IMR-90 (cell line): Measurements from ENCODE around the gene NOL12.
A peak's percentile ranks its signal among the peaks of the same experiment; 100 is the strongest.

Experiments
- CEBPB ChIP-seq: IDR thresholded peaks from 2 replicates; pipeline ENCODE4 v1.6.1; 2012; ENCODE audit warnings: low read depth, low read length, improper control_type of control experiment
- CHD1 ChIP-seq: IDR thresholded peaks from 2 replicates; pipeline ENCODE4 v1.6.1; 2012; ENCODE audit warnings: low read depth, low read length, improper control_type of control experiment
- CTCF ChIP-seq: conservative IDR thresholded peaks from 2 replicates; pipeline ENCODE4 v1.5.1; 2012; ENCODE audit warnings: mild to moderate bottlenecking, low read depth, low read length, improper control_type of control experiment
- FOS ChIP-seq: fragments of 150-350 bp; IDR thresholded peaks from 2 replicates; pipeline ENCODE4 v1.6.1; 2016; ENCODE audit warnings: low read depth, low read length
- MAFK ChIP-seq: IDR thresholded peaks from 2 replicates; pipeline ENCODE4 v1.6.1; 2012; ENCODE audit warnings: low read depth, low read length, improper control_type of control experiment
- MAZ ChIP-seq: IDR thresholded peaks from 2 replicates; pipeline ENCODE4 v1.6.1; 2012; ENCODE audit warnings: low read depth, mild to moderate bottlenecking, low read length, improper control_type of control experiment, moderate library complexity, borderline replicate concordance
- NFE2L2 ChIP-seq: fragments of 150-350 bp; IDR thresholded peaks from 2 replicates; pipeline ENCODE4 v1.6.1; 2016; ENCODE audit warnings: low read depth, mild to moderate bottlenecking, low read length
- POLR2A ChIP-seq: IDR thresholded peaks from 2 replicates; pipeline ENCODE4 v1.6.1; 2012; ENCODE audit warnings: mild to moderate bottlenecking, low read depth, low read length
- RAD21 ChIP-seq: IDR thresholded peaks from 2 replicates; pipeline ENCODE4 v1.6.1; 2012; ENCODE audit warnings: low read length, improper control_type of control experiment
- RCOR1 ChIP-seq: IDR thresholded peaks from 2 replicates; pipeline ENCODE4 v1.6.1; 2012; ENCODE audit warnings: mild to moderate bottlenecking, low read length, improper control_type of control experiment; ENCODE audit not compliant: insufficient replicate concordance
- RFX5 ChIP-seq: IDR thresholded peaks from 2 replicates; pipeline ENCODE4 v1.8.0; 2012; ENCODE audit warnings: low read depth, mild to moderate bottlenecking, low read length, moderate library complexity
- SMC3 ChIP-seq: fragments of 150-350 bp; IDR thresholded peaks from 2 replicates; pipeline ENCODE4 v1.6.1; 2016; ENCODE audit warnings: low read depth, mild to moderate bottlenecking, antibody characterized with exemption, low read length, moderate library complexity
- USF2 ChIP-seq: fragments of 150-350 bp; IDR thresholded peaks from 2 replicates; pipeline ENCODE4 v1.6.1; 2017; ENCODE audit warnings: mild to moderate bottlenecking, antibody characterized with exemption, low read length, low read depth
- TF ChIP-seq, protein P1 (sequence below): fragments of 150-350 bp; IDR thresholded peaks from 2 replicates; pipeline ENCODE4 v1.6.1; 2016; ENCODE audit warnings: low read depth, mild to moderate bottlenecking, low read length, moderate library complexity, borderline replicate concordance

GRCh38 chr22:37726241-37726887, 40.2 kb downstream of the NOL12 start:
- TF ChIP-seq POLR2A (no peak), CTCF (peak; percentile 39), SMC3 (peak; percentile 44), FOS (no peak), MAFK (no peak), CEBPB (no peak), RAD21 (peak; percentile 47), RFX5 (no peak), MAZ (no peak), USF2 (no peak), CHD1 (no peak), NFE2L2 (no peak), RCOR1 (no peak)
- TF ChIP-seq, protein P1, sequence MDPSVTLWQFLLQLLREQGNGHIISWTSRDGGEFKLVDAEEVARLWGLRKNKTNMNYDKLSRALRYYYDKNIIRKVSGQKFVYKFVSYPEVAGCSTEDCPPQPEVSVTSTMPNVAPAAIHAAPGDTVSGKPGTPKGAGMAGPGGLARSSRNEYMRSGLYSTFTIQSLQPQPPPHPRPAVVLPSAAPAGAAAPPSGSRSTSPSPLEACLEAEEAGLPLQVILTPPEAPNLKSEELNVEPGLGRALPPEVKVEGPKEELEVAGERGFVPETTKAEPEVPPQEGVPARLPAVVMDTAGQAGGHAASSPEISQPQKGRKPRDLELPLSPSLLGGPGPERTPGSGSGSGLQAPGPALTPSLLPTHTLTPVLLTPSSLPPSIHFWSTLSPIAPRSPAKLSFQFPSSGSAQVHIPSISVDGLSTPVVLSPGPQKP: no peak
